Heart left ventricle (tissue), 16 donors: ENCODE data around the gene HOXA9. TPM values are rescaled to one million over a fixed set of nuclear protein-coding genes. Genes with fewer than 3 reads are reported as not detected.

Source experiments
- ATAC-seq, 4 donors: fragments of 200-7000 bp; cut with Tn5 transposase; one replicate each; pipeline ENCODE4 v1.9.1; 2020 to 2022; ENCODE audit warnings: moderate library complexity in 4 of 4, mild to moderate bottlenecking in 3 of 4, moderate number of reproducible peaks in 1 of 4
- DNase-seq, 5 donors: peaks; one replicate each; pipeline ENCODE4 v3.0.0-alpha.2; 2020
- H3K27ac ChIP-seq, 12 donors: fragments of 200-600 bp; sonication (generic) in 4 of 12; one replicate each; pipeline versions ENCODE4 v1.5.0 to v1.8.0; 2016 to 2022; ENCODE audit warnings: mild to moderate bottlenecking in 2 of 12
- H3K27me3 ChIP-seq, 9 donors: fragments of 200-600 bp; sonication (generic) in 2 of 9; one replicate each; pipeline versions ENCODE4 v1.5.1 to v1.8.0; 2016 to 2022; ENCODE audit warnings: mild to moderate bottlenecking in 3 of 9
- H3K36me3 ChIP-seq, 9 donors: fragments of 200-600 bp; sonication (generic) in 2 of 9; one replicate each; pipeline versions ENCODE4 v1.5.0 to v1.8.0; 2018 to 2022; ENCODE audit warnings: mild to moderate bottlenecking in 2 of 9
- H3K4me1 ChIP-seq, 12 donors: fragments of 200-600 bp; sonication (generic) in 4 of 12; one replicate each; pipeline versions ENCODE4 v1.5.0 to v1.8.0; 2016 to 2022; ENCODE audit warnings: mild to moderate bottlenecking in 3 of 12
- H3K4me3 ChIP-seq, 12 donors: fragments of 200-600 bp; sonication (generic) in 4 of 12; one replicate each; pipeline versions ENCODE4 v1.5.0 to v1.8.0; 2017 to 2022; ENCODE audit warnings: mild to moderate bottlenecking in 9 of 12, moderate library complexity in 4 of 12
- H3K9me3 ChIP-seq, 12 donors: fragments of 200-600 bp; sonication (generic) in 4 of 12; one replicate each; pipeline versions ENCODE4 v1.5.0 to v1.8.0; 2016 to 2022; ENCODE audit warnings: mild to moderate bottlenecking in 1 of 12
- POLR2A ChIP-seq, 2 donors: fragments of 450-650 bp; IDR thresholded peaks; one replicate each; pipeline ENCODE4 v1.6.1; 2017; ENCODE audit warnings: antibody characterized with exemption in 2 of 2, mild to moderate bottlenecking in 2 of 2, moderate library complexity in 2 of 2
- WGBS, 4 donors: extraction: QIAGEN DNeasy Blood & Tissue Kit in 2 of 4; methylation state at CpG; one replicate each; pipeline versions ENCODE4 v1.1.5 to v1.1.7; 2013 to 2018; 5-methylcytosine and 5-hydroxymethylcytosine counted together
- intact Hi-C, 10 donors: fragments of 100-400 bp; cut with DNase I; formaldehyde crosslinking; loops; one replicate each; pipeline versions ENCODE4 v1.11.1 to v1.14.2; 2022
- polyA plus RNA-seq, 2 donors: library from polyadenylated mRNA; stranded (reverse); fragments of 200-250 nt; gene quantifications; one replicate each; pipeline ENCODE4 v1.2.3, GENCODE V29; 2013
- total RNA-seq, 9 donors: library from RNA; depleted of rRNA in 2 of 9; stranded (reverse); fragments of >200 nt in 2 of 9; fragmentation: NEBNext Ultra II Directional in 3 of 9; extraction: Animal tissue kit (Norgen Biotek cat#: 25700) in 3 of 9; gene quantifications; one replicate each; pipeline versions ENCODE4 v1.1.0 to v1.2.4, GENCODE V29; 2016 to 2023
- TF ChIP-seq, protein P1 (sequence below), 12 donors: fragments of 200-600 bp; sonication (generic) in 4 of 12; IDR thresholded peaks; one replicate each; pipeline versions ENCODE4 v1.5.0 to v1.8.0; 2018 to 2022; ENCODE audit warnings: antibody characterized with exemption in 12 of 12, mild to moderate bottlenecking in 5 of 12
- donor health status: ischemic (EF 13 %, LVEDD 7.1; RV severe dilation, severe dysfunction).
- donor health status: healthy with polysubstance abuse.
- donor health status: DM: no; HTN: yes; CAD: no.
- donor health status: DM: no; HTN: no; CAD: no.
- donor health status: ischemic (EF 25% LVEDD 6.9; RV normal size, moderate dysfunction).
- donor health status: ischemic (EF 25% LVEDD 5.7; RV mildly dilated, moderate dysfunction).
- donor health status: healthy.
- donor health status: DM: yes; HTN: yes; CAD: no.
- donor health status: ischemic (EF 35%, LVEDD 5.7; RV mildly dilated, moderate dysfunction).
- donor health status: nonischemic (EF 11% LVEDD 7.7; RV severe dilation, severe dysfunction).
- donor health status: DM: yes; HTN: yes; CAD: no.
- donor health status: PGD.
- donor health status: ischemic (EF 29% LVEDD 5.4; RV normal size, mild dysfunction).
- donor health status: nonischemic (EF 23%, LVEDD 6.1; RV moderate dilation, normal function).

HOXA9 gene
- total and polyA plus RNA-seq, 11 donors = 0.29 TPM; not detected in 10

DNA sequence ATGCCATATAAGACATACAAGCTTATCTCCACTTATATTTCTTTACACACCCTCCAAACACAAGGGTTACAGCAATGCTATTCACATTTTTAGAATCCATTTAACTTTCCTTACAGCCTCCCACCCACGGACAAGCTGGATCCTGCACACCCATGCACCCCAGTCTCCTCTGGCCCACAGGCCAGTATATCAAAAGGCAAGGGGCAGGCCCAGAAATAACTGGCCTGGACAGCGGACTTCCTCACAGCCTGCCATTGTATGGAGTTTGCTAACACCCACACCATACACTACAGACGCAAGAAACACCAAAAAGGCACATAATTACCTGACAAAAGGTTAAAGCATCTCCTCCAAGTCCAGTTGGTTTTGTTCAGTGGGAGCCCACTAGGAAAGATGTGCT lies 46.8 kb downstream of the HOXA9 start:
- H3K9me3 ChIP-seq = no peaks in the 10 kb centered on the region
- TF ChIP-seq POLR2A (IDR thresholded peaks at IDR 0.05) = no peak
- TF ChIP-seq, protein P1, sequence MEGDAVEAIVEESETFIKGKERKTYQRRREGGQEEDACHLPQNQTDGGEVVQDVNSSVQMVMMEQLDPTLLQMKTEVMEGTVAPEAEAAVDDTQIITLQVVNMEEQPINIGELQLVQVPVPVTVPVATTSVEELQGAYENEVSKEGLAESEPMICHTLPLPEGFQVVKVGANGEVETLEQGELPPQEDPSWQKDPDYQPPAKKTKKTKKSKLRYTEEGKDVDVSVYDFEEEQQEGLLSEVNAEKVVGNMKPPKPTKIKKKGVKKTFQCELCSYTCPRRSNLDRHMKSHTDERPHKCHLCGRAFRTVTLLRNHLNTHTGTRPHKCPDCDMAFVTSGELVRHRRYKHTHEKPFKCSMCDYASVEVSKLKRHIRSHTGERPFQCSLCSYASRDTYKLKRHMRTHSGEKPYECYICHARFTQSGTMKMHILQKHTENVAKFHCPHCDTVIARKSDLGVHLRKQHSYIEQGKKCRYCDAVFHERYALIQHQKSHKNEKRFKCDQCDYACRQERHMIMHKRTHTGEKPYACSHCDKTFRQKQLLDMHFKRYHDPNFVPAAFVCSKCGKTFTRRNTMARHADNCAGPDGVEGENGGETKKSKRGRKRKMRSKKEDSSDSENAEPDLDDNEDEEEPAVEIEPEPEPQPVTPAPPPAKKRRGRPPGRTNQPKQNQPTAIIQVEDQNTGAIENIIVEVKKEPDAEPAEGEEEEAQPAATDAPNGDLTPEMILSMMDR (IDR thresholded peaks at IDR 0.05) = no peak
- peaks cover 41 to 98% (median 78%) of the 10 kb centered on the region in 9 donors for H3K27me3 ChIP-seq
- no peak for DNase-seq
- peak overlapping the region in 8 of 12 donors; percentile 9 to 51 (median 20) for H3K4me3 ChIP-seq
- ATAC-seq = no peak
- H3K36me3 ChIP-seq = no peaks in the 10 kb centered on the region
- H3K27ac ChIP-seq = peak overlapping the region in 7 of 12 donors; percentile 9 to 93 (median 75)
- intact Hi-C loops = no loop called here
- H3K4me1 ChIP-seq = peaks cover 0 to 16% (median 0%) of the 10 kb centered on the region in 12 donors
- WGBS, 4 donors = 23 to 29% (median 28%) methylated on average over 3 of the region's 3 CpGs

DNA sequence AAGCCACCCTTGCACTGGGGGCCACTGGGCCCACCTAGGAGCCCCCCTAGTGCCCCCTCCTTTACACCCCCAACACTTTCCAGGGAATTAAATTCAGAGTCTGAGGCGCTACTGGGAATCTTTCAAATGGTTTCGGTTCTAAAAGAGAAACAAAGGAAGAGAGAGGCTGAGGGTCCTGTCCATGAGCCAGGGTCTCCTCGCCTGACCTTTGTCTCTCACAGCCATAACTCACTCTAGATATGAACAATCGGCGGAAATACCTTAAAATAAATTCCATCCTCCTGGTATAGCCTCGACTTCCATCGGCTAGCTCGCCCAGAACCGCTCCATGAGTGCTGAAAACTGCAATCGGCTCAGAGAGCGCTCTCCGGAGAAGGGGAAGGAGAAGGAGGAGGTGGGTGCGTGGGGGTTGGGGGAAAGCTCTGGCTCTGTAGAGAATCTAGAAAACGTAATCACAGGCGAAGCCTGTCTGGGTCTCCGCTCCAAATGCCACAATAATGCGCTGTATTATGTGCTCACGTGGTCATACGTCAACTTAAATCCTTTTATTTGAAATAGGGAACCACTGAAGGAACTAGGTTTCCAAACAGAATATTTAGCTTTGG lies 47.3 kb downstream of the HOXA9 start:
- H3K9me3 ChIP-seq = no peaks in the 10 kb centered on the region
- peaks cover 42 to 98% (median 78%) of the 10 kb centered on the region in 9 donors for H3K27me3 ChIP-seq
- H3K4me3 ChIP-seq = peak overlapping the region in 9 of 12 donors; percentile 9 to 51 (median 23)
- peak in 2 of 4 donors; percentile 10 to 54 for ATAC-seq
- 7 to 13% (median 9%) methylated on average over 19 of the region's 19 CpGs for WGBS, 4 donors
- intact Hi-C loops = no loop called here
- no peak for DNase-seq
- peak overlapping the region in 8 of 12 donors; percentile 9 to 93 (median 68) for H3K27ac ChIP-seq
- TF ChIP-seq POLR2A (IDR thresholded peaks at IDR 0.05) = no peak
- TF ChIP-seq, protein P1 (IDR thresholded peaks at IDR 0.05) = no peak
- peaks cover 0 to 20% (median 0%) of the 10 kb centered on the region in 12 donors for H3K4me1 ChIP-seq
- no peaks in the 10 kb centered on the region for H3K36me3 ChIP-seq

DNA sequence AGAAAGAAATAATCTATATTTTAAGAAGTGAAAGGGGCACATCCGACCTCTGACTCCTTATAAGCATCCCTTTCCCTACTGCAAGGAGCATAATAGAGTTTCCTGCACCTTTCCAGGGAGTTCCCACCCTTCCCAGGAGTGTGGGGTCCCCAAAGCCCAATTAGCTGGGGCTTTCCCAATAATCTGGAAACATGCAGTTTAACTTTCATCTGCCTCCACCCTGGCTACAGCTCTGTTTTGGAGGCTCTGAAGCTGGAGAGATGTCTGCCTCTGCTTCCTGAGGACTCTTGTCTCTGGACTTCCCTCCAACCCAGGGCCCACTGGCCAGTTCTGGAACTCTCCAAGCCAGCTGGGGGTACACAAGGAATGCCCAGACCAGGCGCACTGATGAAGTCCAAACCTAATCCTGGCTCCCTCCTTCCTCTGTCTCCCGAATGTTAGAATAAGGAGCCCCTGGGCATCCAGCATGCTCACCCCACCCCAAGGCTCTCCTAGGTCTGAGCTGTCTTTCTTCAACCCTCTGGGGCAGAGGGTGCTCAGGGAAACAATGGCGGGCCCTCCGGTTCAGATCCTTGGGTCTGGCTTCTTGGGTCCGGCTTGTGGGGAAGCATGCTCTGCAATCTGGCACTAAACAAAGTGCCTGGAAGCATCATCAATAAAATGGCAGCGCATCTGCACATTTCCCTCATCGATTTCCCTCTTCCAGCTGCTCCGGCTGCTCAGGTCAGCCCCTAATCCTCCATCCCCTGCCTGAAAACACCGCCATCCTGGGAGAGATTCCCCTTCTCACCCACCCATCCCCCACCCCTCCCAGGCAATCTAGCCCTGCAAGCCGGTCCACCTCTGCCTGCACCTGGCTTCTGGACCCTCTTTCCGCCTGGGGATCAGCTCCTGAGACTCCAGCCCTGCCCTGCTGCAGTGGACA lies 48.1 kb downstream of the HOXA9 start:
- H3K4me3 ChIP-seq = peak overlapping the region in 8 of 12 donors; percentile 9 to 51 (median 23)
- TF ChIP-seq, protein P1 (IDR thresholded peaks at IDR 0.05) = no peak
- TF ChIP-seq POLR2A (IDR thresholded peaks at IDR 0.05) = no peak
- peak overlapping the region in 7 of 12 donors; percentile 14 to 93 (median 75) for H3K27ac ChIP-seq
- H3K27me3 ChIP-seq = peaks cover 42 to 98% (median 81%) of the 10 kb centered on the region in 9 donors
- peaks cover 0 to 20% (median 0%) of the 10 kb centered on the region in 12 donors for H3K4me1 ChIP-seq
- ATAC-seq (no peak), DNase-seq (no peak)
- H3K9me3 ChIP-seq = no peaks in the 10 kb centered on the region
- H3K36me3 ChIP-seq = no peaks in the 10 kb centered on the region
- intact Hi-C loops = no loop called here
- 13 to 20% (median 17%) methylated on average over 12 of the region's 12 CpGs for WGBS, 4 donors
